HepG2 (cell line): ENCODE data around the gene PPP2R2C. TPM values are rescaled to one million over a fixed set of nuclear protein-coding genes. Genes with fewer than 3 reads are reported as not detected.

Experiments
- AKAP8 ChIP-seq: sonication (generic); formaldehyde crosslinking; IDR thresholded peaks from 2 replicates; pipeline ENCODE4 v1.5.1; 2020; ENCODE audit warnings: mild to moderate bottlenecking, missing genetic modification reagents
- ARNT2 ChIP-seq: sonication (generic); formaldehyde crosslinking; IDR thresholded peaks from 2 replicates; pipeline ENCODE4 v1.8.0; 2022; ENCODE audit warnings: mild to moderate bottlenecking, low read depth, missing genetic modification reagents, moderate library complexity
- ATRX ChIP-seq: sonication (generic); formaldehyde crosslinking; IDR thresholded peaks from 2 replicates; pipeline ENCODE4 v1.4.0; 2020; ENCODE audit warnings: missing genetic modification reagents, borderline replicate concordance
- CREB1 ChIP-seq, 2 experiments: fragments of 450-650 bp in 1 of 2; IDR thresholded peaks; 2 replicates each; pipeline ENCODE4 v1.6.1; 2016 to 2017; ENCODE audit warnings: control low read depth in 1 of 2, mild to moderate bottlenecking in 1 of 2, missing compliant biosample characterization in 1 of 2, missing genetic modification characterization in 1 of 2
- HINFP ChIP-seq: sonication (generic); formaldehyde crosslinking; IDR thresholded peaks from 2 replicates; pipeline ENCODE4 v1.4.0; 2020; ENCODE audit warnings: low read depth, mild to moderate bottlenecking, missing genetic modification reagents
- JUN ChIP-seq: sonication (generic); formaldehyde crosslinking; IDR thresholded peaks from 2 replicates; pipeline ENCODE4 v1.4.0; 2020; ENCODE audit warnings: mild to moderate bottlenecking, missing genetic modification reagents
- KDM6A ChIP-seq: IDR thresholded peaks from 2 replicates; pipeline ENCODE4 v1.6.1; 2016; ENCODE audit warnings: low read depth
- PAX8 ChIP-seq: sonication (generic); formaldehyde crosslinking; IDR thresholded peaks from 2 replicates; pipeline ENCODE4 v1.8.0; 2022; ENCODE audit warnings: mild to moderate bottlenecking, missing genetic modification reagents, borderline replicate concordance
- RNF219 ChIP-seq: sonication (generic); formaldehyde crosslinking; IDR thresholded peaks from 2 replicates; pipeline ENCODE4 v1.5.0; 2020; ENCODE audit warnings: mild to moderate bottlenecking, missing genetic modification reagents
- ZEB1 ChIP-seq: IDR thresholded peaks from 2 replicates; pipeline ENCODE4 v1.6.1; 2012; ENCODE audit warnings: mild to moderate bottlenecking, low read depth, inconsistent platforms; ENCODE audit not compliant: insufficient replicate concordance
- ZNF292 ChIP-seq: sonication (generic); formaldehyde crosslinking; IDR thresholded peaks from 2 replicates; pipeline ENCODE4 v1.8.1; 2022; ENCODE audit warnings: mild to moderate bottlenecking, low read depth, missing genetic modification reagents, borderline replicate concordance
- ZNF33A ChIP-seq: sonication (generic); formaldehyde crosslinking; IDR thresholded peaks from 2 replicates; pipeline ENCODE4 v1.5.1; 2020; ENCODE audit warnings: missing genetic modification reagents, mild to moderate bottlenecking, moderate library complexity, borderline replicate concordance
- ZNF496 ChIP-seq: sonication (generic); formaldehyde crosslinking; IDR thresholded peaks from 2 replicates; pipeline ENCODE4 v1.8.1; 2023; ENCODE audit warnings: mild to moderate bottlenecking, moderate library complexity, missing genetic modification reagents; ENCODE audit not compliant: insufficient replicate concordance
- ZNF788 ChIP-seq: sonication (generic); formaldehyde crosslinking; IDR thresholded peaks from 2 replicates; pipeline ENCODE4 v1.5.0; 2020; ENCODE audit warnings: mild to moderate bottlenecking, missing genetic modification reagents, borderline replicate concordance
- ZNF790 ChIP-seq: sonication (generic); formaldehyde crosslinking; IDR thresholded peaks from 2 replicates; pipeline ENCODE4 v1.8.0; 2022; ENCODE audit warnings: missing genetic modification reagents, mild to moderate bottlenecking, borderline replicate concordance
- ZNF883 ChIP-seq: sonication (generic); formaldehyde crosslinking; IDR thresholded peaks from 2 replicates; pipeline ENCODE4 v1.5.1; 2020; ENCODE audit warnings: mild to moderate bottlenecking, missing genetic modification reagents; ENCODE audit errors: not compliant biosample characterization
- polyA plus RNA-seq, 8 experiments: library from polyadenylated mRNA; depleted of rRNA in 3 of 8; stranded (reverse) in 7 of 8; unstranded in 1 of 8; fragments of >200 nt; fragmentation: Illumina TruSeq in 4 of 8; extraction: Trizol in 4 of 8; gene quantifications; 2 replicates each; pipeline versions ENCODE4 v1.2.1 to v1.2.3, GENCODE V29; 2011 to 2016; ENCODE audit warnings: low read depth in 4 of 8, missing spikeins in 1 of 8, mixed read lengths in 1 of 8; ENCODE audit not compliant: insufficient read depth in 1 of 8
- total RNA-seq, 5 experiments: library from RNA; depleted of rRNA; stranded (reverse); fragments of >200 nt; fragmentation: Illumina TruSeq; extraction: Trizol; gene quantifications; 2 replicates each; pipeline ENCODE4 v1.2.3, GENCODE V29; 2016; ENCODE audit warnings: low read depth in 1 of 5
- TF ChIP-seq, protein P1 (sequence below): sonication (generic); formaldehyde crosslinking; IDR thresholded peaks from 2 replicates; pipeline ENCODE4 v1.5.0; 2020; ENCODE audit warnings: missing genetic modification reagents
- TF ChIP-seq, protein P2 (sequence below): IDR thresholded peaks from 2 replicates; pipeline ENCODE4 v1.6.1; 2016; ENCODE audit warnings: missing compliant biosample characterization, missing genetic modification reagents, borderline replicate concordance
- TF ChIP-seq, protein P3 (sequence below): sonication (generic); formaldehyde crosslinking; IDR thresholded peaks from 2 replicates; pipeline ENCODE4 v1.9.0; 2022; ENCODE audit warnings: missing genetic modification reagents, mild to moderate bottlenecking, borderline replicate concordance

The PPP2R2C gene
- total and polyA plus RNA-seq, 2 of the 13 experiments (the other 11 are each of a cell fraction or from before 2014, with no cell fraction given): 0.60 to 8.6 TPM

- TF ChIP-seq ZNF790 (CRISPR knock-in tag) (no peak), HINFP (no peak), PAX8 (CRISPR knock-in tag) (no peak), ARNT2 (no peak; the same call in 1 of the 2 replicates), ZNF788 (peak; percentile 59; the same call in 1 of the 2 replicates), ZNF496 (CRISPR knock-in tag) (no peak), ZNF883 (no peak), JUN (CRISPR knock-in tag) (no peak), KDM6A (no peak), RNF219 (CRISPR knock-in tag) (no peak; the same call in 1 of the 2 replicates), ZEB1 (no peak), AKAP8 (CRISPR knock-in tag) (no peak), ZNF292 (no peak), ATRX (CRISPR knock-in tag) (no peak), CREB1 (IDR thresholded peaks at IDR 0.05) (no peak), CREB1 (CRISPR knock-in tag; IDR thresholded peaks at IDR 0.05) (no peak), ZNF33A (CRISPR knock-in tag) (peak; percentile 40; the same call in 1 of the 2 replicates)
- TF ChIP-seq, protein P1, sequence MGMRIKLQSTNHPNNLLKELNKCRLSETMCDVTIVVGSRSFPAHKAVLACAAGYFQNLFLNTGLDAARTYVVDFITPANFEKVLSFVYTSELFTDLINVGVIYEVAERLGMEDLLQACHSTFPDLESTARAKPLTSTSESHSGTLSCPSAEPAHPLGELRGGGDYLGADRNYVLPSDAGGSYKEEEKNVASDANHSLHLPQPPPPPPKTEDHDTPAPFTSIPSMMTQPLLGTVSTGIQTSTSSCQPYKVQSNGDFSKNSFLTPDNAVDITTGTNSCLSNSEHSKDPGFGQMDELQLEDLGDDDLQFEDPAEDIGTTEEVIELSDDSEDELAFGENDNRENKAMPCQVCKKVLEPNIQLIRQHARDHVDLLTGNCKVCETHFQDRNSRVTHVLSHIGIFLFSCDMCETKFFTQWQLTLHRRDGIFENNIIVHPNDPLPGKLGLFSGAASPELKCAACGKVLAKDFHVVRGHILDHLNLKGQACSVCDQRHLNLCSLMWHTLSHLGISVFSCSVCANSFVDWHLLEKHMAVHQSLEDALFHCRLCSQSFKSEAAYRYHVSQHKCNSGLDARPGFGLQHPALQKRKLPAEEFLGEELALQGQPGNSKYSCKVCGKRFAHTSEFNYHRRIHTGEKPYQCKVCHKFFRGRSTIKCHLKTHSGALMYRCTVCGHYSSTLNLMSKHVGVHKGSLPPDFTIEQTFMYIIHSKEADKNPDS (CRISPR knock-in tag): no peak
- TF ChIP-seq, protein P2, sequence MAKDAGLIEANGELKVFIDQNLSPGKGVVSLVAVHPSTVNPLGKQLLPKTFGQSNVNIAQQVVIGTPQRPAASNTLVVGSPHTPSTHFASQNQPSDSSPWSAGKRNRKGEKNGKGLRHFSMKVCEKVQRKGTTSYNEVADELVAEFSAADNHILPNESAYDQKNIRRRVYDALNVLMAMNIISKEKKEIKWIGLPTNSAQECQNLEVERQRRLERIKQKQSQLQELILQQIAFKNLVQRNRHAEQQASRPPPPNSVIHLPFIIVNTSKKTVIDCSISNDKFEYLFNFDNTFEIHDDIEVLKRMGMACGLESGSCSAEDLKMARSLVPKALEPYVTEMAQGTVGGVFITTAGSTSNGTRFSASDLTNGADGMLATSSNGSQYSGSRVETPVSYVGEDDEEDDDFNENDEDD (CRISPR knock-in tag): peak; percentile 80
- TF ChIP-seq, protein P3, sequence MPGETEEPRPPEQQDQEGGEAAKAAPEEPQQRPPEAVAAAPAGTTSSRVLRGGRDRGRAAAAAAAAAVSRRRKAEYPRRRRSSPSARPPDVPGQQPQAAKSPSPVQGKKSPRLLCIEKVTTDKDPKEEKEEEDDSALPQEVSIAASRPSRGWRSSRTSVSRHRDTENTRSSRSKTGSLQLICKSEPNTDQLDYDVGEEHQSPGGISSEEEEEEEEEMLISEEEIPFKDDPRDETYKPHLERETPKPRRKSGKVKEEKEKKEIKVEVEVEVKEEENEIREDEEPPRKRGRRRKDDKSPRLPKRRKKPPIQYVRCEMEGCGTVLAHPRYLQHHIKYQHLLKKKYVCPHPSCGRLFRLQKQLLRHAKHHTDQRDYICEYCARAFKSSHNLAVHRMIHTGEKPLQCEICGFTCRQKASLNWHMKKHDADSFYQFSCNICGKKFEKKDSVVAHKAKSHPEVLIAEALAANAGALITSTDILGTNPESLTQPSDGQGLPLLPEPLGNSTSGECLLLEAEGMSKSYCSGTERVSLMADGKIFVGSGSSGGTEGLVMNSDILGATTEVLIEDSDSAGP (CRISPR knock-in tag): peak; percentile 83; the same call in 1 of the 2 replicates
These were observed 163.3 kb downstream of the PPP2R2C start (continued) for GRCh38 chr4:6308899-6309643.
